Adrenal gland (tissue), 12 donors: ENCODE data around the gene RPS15. TPM values are rescaled to one million over a fixed set of nuclear protein-coding genes. Genes with fewer than 3 reads are reported as not detected.

Experiments used
- DNase-seq, 7 donors: peaks; one replicate each; pipeline ENCODE4 v3.0.0-alpha.2; 2019 to 2020
- H3K27ac ChIP-seq, 5 donors: fragments of 200-600 bp; sonication (generic) in 4 of 5; 1 replicate in 3 of 5; 2 replicates in 2 of 5; pipeline versions ENCODE4 v1.5.1 to v1.8.0; 2016 to 2020; ENCODE audit warnings: mild to moderate bottlenecking in 1 of 5
- H3K27me3 ChIP-seq: fragments of 200-600 bp; 2 replicates; pipeline ENCODE4 v1.8.0; 2021
- H3K36me3 ChIP-seq, 2 donors: fragments of 200-600 bp; replicated peaks in 1 of 2; 1 replicate in 1 of 2; 2 replicates in 1 of 2; pipeline versions ENCODE4 v1.5.1 to v1.8.0; 2018 to 2022
- H3K4me1 ChIP-seq, 2 donors: fragments of 200-600 bp; replicated peaks in 1 of 2; 1 replicate in 1 of 2; 2 replicates in 1 of 2; pipeline versions ENCODE4 v1.5.1 to v1.8.0; 2018 to 2021
- H3K4me3 ChIP-seq, 4 donors: fragments of 200-600 bp; sonication (generic) in 3 of 4; one replicate each; pipeline ENCODE4 v1.5.1; 2016 to 2018
- H3K9me3 ChIP-seq, 3 donors: fragments of 200-600 bp; sonication (generic) in 1 of 3; replicated peaks in 1 of 3; 1 replicate in 2 of 3; 2 replicates in 1 of 3; pipeline versions ENCODE4 v1.5.1 to v1.8.0; 2016 to 2021
- CTCF ChIP-seq, 6 experiments: fragments of 450-650 bp in 4 of 6; fragments of 200-600 bp in 2 of 6; sonication (generic) in 1 of 6; IDR thresholded peaks; 1 replicate in 5 of 6; 2 replicates in 1 of 6; pipeline versions ENCODE4 v1.5.1 to v1.8.0; 2016 to 2021; ENCODE audit warnings: antibody characterized with exemption in 6 of 6, mild to moderate bottlenecking in 2 of 6, moderate library complexity in 1 of 6
- POLR2A ChIP-seq, 2 donors: fragments of 450-650 bp; IDR thresholded peaks; one replicate each; pipeline ENCODE4 v1.6.1; 2017; ENCODE audit warnings: antibody characterized with exemption in 2 of 2, mild to moderate bottlenecking in 2 of 2, moderate library complexity in 1 of 2
- WGBS, 4 donors: extraction: QIAGEN DNeasy Blood & Tissue Kit in 2 of 4; methylation state at CpG; one replicate each; pipeline versions ENCODE4 v1.1.5 to v1.1.7; 2013 to 2017; 5-methylcytosine and 5-hydroxymethylcytosine counted together
- intact Hi-C, 2 donors: fragments of 100-400 bp; cut with DNase I; formaldehyde crosslinking; loops; one replicate each; pipeline versions ENCODE4 v1.14.1 to v1.15.0; 2022 to 2023
- polyA plus RNA-seq, 3 donors: library from polyadenylated mRNA; stranded (reverse); fragments of 200-250 nt in 2 of 3; fragments of 350-450 nt in 1 of 3; fragmentation: Illumina TruSeq in 1 of 3; extraction: RNeasy Lipid Tissue Mini Kit (QIAGEN cat#74804) in 1 of 3; gene quantifications; one replicate each; pipeline ENCODE4 v1.2.3, GENCODE V29; 2013 to 2014
- total RNA-seq, 9 donors: library from RNA; depleted of rRNA in 4 of 9; stranded (reverse); fragments of >200 nt in 4 of 9; fragments of 120-200 nt in 1 of 9; fragmentation: NEBNext Ultra II Directional in 1 of 9; extraction: Animal tissue kit (Norgen Biotek cat#: 25700) in 1 of 9; gene quantifications; one replicate each; pipeline versions ENCODE4 v1.1.0 to v1.2.4, GENCODE V29; 2013 to 2023
- donor health status: healthy with polysubstance abuse.
- donor health status: Bipolar disorder and iron deficiency.
- donor health status: DM: yes; HTN: yes; CAD: no.
- donor health status: DM: no; HTN: no; CAD: no.
- donor health status: DM: no; HTN: no; CAD: no.
- donor health status: DM: yes; HTN: yes; CAD: no.

The RPS15 gene
- total and polyA plus RNA-seq, 12 donors: 471 to 4,071 (median 1,829) TPM

- no peaks in the 10 kb centered on the region for H3K4me1 ChIP-seq
- DNase-seq: no peak
- TF ChIP-seq CTCF (IDR thresholded peaks at IDR 0.05): no peak
- no peak for TF ChIP-seq POLR2A (IDR thresholded peaks at IDR 0.05)
- H3K4me3 ChIP-seq: no peak overlapping the region
- peaks cover 39% of the 10 kb centered on the region for H3K27me3 ChIP-seq
- H3K36me3 ChIP-seq: no peaks in the 10 kb centered on the region
- H3K27ac ChIP-seq: no peak overlapping the region
- no peaks in the 10 kb centered on the region for H3K9me3 ChIP-seq
- WGBS, 4 donors: 17 to 41% (median 27%) methylated on average over 16 to 48 of the region's 48 CpGs
- intact Hi-C loops: no loop called here
These were observed 19.0 kb downstream of the RPS15 start for GRCh38 chr19:1457031-1457739.

- intact Hi-C loops: no loop called here
- 76 to 88% (median 85%) methylated on average over 5 to 16 of the region's 16 CpGs for WGBS, 4 donors
- H3K9me3 ChIP-seq: no peaks in the 10 kb centered on the region
These were observed 19.7 kb downstream of the RPS15 start for GRCh38 chr19:1457892-1458291.

DNA sequence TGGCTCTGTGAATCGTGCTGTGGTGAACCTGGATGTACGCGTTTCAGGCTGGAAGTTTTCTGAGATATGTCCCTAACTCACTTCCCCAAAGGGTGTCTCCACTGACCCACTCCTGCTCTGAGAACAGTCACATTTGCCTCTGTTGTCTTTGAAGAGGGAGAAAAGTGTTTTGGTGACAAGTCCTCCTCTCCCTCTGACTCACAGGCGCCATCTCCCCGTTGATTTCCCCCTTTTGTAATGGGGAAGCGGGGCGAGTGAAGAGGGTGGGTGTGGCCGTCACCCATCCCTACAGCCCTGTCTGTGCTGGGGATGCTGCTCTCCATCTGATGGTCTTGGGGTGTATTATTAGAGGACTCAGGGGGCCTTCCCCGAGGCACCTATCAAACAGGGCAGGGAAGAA, 21.3 kb downstream of the RPS15 start:
- Histone ChIP-seq H3K27me3 (peaks cover 26% of the 10 kb centered on the region), H3K27ac (no peak overlapping the region), H3K36me3 (no peaks in the 10 kb centered on the region), H3K4me3 (no peak overlapping the region), H3K9me3 (no peaks in the 10 kb centered on the region), H3K4me1 (no peaks in the 10 kb centered on the region)
- TF ChIP-seq POLR2A (IDR thresholded peaks at IDR 0.05): no peak
- no peak for TF ChIP-seq CTCF (IDR thresholded peaks at IDR 0.05)
- WGBS, 4 donors: 69 to 78% (median 76%) methylated on average over 9 of the region's 9 CpGs
- intact Hi-C loops: no loop called here
- DNase-seq: no peak

More at GRCh38 chr19:1457892-1458291, 19.7 kb downstream of the RPS15 start:
- Histone ChIP-seq H3K4me1 (no peaks in the 10 kb centered on the region), H3K36me3 (no peaks in the 10 kb centered on the region), H3K27me3 (peaks cover 32% of the 10 kb centered on the region), H3K4me3 (no peak overlapping the region), H3K27ac (no peak overlapping the region)
- DNase-seq: no peak
- no peak for TF ChIP-seq POLR2A (IDR thresholded peaks at IDR 0.05)
- TF ChIP-seq CTCF (IDR thresholded peaks at IDR 0.05): no peak

DNA sequence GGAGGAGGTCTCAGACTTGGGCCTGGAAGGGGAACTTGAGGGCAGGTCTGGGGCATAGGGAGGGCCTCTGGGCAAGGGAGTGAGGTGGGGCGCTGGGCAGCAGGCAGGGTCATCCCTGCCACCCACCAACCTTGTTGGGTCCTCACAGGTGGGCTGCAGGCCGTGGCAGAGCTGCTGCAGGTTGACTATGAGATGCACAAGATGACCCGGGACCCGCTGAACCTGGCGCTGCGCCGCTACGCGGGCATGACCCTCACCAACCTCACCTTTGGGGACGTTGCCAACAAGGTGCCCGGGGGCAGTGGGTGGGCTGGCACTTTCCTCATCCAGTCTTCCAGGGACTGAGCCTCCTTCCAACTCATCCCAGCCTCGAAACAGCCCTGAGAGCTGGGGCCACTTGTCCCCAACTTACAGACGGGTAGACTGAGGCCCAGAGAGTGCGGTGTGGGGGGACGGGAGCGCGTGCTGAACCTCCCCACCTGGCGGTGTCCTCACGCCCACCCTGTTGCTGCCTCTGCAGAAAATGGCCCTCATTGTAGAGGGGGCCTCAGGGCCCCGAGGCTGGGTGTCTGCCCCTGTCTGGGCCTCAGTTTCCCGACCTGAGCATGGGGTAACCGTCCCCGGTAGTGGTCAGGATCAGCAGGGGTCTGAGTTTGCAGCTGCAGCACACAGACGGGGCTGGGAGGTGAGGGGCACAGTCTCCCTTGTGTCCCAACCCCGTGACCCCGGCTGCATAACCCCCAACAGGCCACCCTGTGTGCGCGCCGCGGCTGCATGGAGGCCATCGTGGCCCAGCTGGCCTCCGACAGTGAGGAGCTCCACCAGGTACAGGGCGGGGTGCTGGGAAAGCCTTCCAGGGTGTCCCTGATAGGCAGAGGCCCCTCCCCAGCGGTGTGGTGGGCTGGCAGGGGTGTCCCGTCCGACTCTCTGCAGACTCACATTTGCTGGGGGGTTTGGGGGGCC, 22.1 kb downstream of the RPS15 start:
- DNase-seq: no peak
- Histone ChIP-seq H3K27ac (no peak overlapping the region), H3K9me3 (no peaks in the 10 kb centered on the region), H3K36me3 (no peaks in the 10 kb centered on the region), H3K4me1 (peaks cover 0 to 4% of the 10 kb centered on the region in 2 donors), H3K4me3 (no peak overlapping the region), H3K27me3 (peaks cover 26% of the 10 kb centered on the region)
- intact Hi-C loops: no loop called here
- TF ChIP-seq POLR2A (IDR thresholded peaks at IDR 0.05) (no peak), CTCF (IDR thresholded peaks at IDR 0.05) (no peak)
- 91 to 100% (median 91%) methylated on average over 2 to 36 of the region's 36 CpGs; no CpG with 5 or more reads in 1 of the 4 donors for WGBS, 4 donors
